ENCODE data around the gene SAMD9L. TPM values are rescaled to one million over a fixed set of nuclear protein-coding genes. Genes with fewer than 3 reads are reported as not detected.
A peak's percentile ranks its signal among the peaks of the same experiment; 100 is the strongest.

Gene SAMD9L
- total RNA-seq, 1 donor from 2014 or later, result 0.69 TPM

- peak overlapping the region; percentile 54 for H3K4me3 ChIP-seq (ENCODE audit: low read depth, low read length)
- no peak for TF ChIP-seq CTCF (conservative IDR thresholded peaks at IDR 0.05; ENCODE audit: low read depth, low read length)
- DNase-seq (ENCODE audit: low read depth), result no peak
These were observed 1.6 kb downstream of the SAMD9L start for GRCh38 chr7:93146472-93147141.

GRCh38 chr7:93146036-93146435 lies 2.1 kb downstream of the SAMD9L start:
- no peak for DNase-seq (ENCODE audit: low read depth)
- no peak for TF ChIP-seq CTCF (conservative IDR thresholded peaks at IDR 0.05; ENCODE audit: low read depth, low read length)
- no peak overlapping the region for H3K4me3 ChIP-seq (ENCODE audit: low read depth, low read length)

GRCh38 chr7:93145354-93145753 lies 2.8 kb downstream of the SAMD9L start:
- no peak for DNase-seq (ENCODE audit: low read depth)
- no peak overlapping the region for H3K4me3 ChIP-seq (ENCODE audit: low read depth, low read length)
- no peak for TF ChIP-seq CTCF (conservative IDR thresholded peaks at IDR 0.05; ENCODE audit: low read depth, low read length)

GRCh38 chr7:93142127-93142526 lies 6.1 kb downstream of the SAMD9L start:
- H3K4me3 ChIP-seq (ENCODE audit: low read depth, low read length), result no peak overlapping the region
- no peak for DNase-seq (ENCODE audit: low read depth)
- TF ChIP-seq CTCF (conservative IDR thresholded peaks at IDR 0.05; ENCODE audit: low read depth, low read length), result no peak

- no peak for TF ChIP-seq CTCF (conservative IDR thresholded peaks at IDR 0.05; ENCODE audit: low read depth, low read length)
- no peak for DNase-seq (ENCODE audit: low read depth)
- no peak overlapping the region for H3K4me3 ChIP-seq (ENCODE audit: low read depth, low read length)
These were observed 7.5 kb downstream of the SAMD9L start for GRCh38 chr7:93140582-93141191.

GRCh38 chr7:93138576-93138975 lies 9.6 kb downstream of the SAMD9L start:
- H3K4me3 ChIP-seq (ENCODE audit: low read depth, low read length), result no peak overlapping the region
- no peak for DNase-seq (ENCODE audit: low read depth)
- TF ChIP-seq CTCF (conservative IDR thresholded peaks at IDR 0.05; ENCODE audit: low read depth, low read length), result no peak

- H3K4me3 ChIP-seq (ENCODE audit: low read depth, low read length), result no peak overlapping the region
- TF ChIP-seq CTCF (conservative IDR thresholded peaks at IDR 0.05; ENCODE audit: low read depth, low read length), result no peak
- DNase-seq (ENCODE audit: low read depth), result no peak
These were observed 15.2 kb downstream of the SAMD9L start for GRCh38 chr7:93133005-93133404.
